Fibroblast of skin of right biceps (primary cell): Measurements from ENCODE around the gene SLC5A11.
"Not testable (repeated sequence)": the region's sequence is repeated elsewhere in the genome, so short reads cannot be mapped to it uniquely, and the experiment has no call there.

Source experiments
- DNase-seq: peaks from one replicate; pipeline ENCODE4 v3.0.0-alpha.2; 2013

The SLC5A11 gene

GRCh38 chr16:24845726-24846547, at the start of gene SLC5A11:
Gene SLC5A11 (plus strand): TSS chr16:24845963. CDS start chr16:24858644, 12,681 bp downstream.
- no peak for DNase-seq

GRCh38 chr16:24800586-24800985, 45.2 kb upstream of the SLC5A11 start:
- peak; percentile 28 for DNase-seq

- DNase-seq = no peak
These were observed 43.9 kb upstream of the SLC5A11 start for GRCh38 chr16:24801761-24802302.

- no peak for DNase-seq
These were observed 40.3 kb upstream of the SLC5A11 start for GRCh38 chr16:24805484-24805883.

GRCh38 chr16:24807301-24807700, 38.5 kb upstream of the SLC5A11 start:
- no peak for DNase-seq

GRCh38 chr16:24810951-24811843, 34.6 kb upstream of the SLC5A11 start:
- no peak for DNase-seq

- not testable (repeated sequence) for DNase-seq
These were observed 33.0 kb upstream of the SLC5A11 start for GRCh38 chr16:24812813-24813212.

- no peak for DNase-seq
These were observed 30.7 kb upstream of the SLC5A11 start for GRCh38 chr16:24815021-24815420.

GRCh38 chr16:24816688-24817087, 29.1 kb upstream of the SLC5A11 start:
- DNase-seq = no peak

- DNase-seq = no peak
These were observed 26.2 kb upstream of the SLC5A11 start for GRCh38 chr16:24819462-24820040.

GRCh38 chr16:24820522-24820921, 25.2 kb upstream of the SLC5A11 start:
- DNase-seq = no peak

GRCh38 chr16:24821129-24821528, 24.6 kb upstream of the SLC5A11 start:
- no peak for DNase-seq

- DNase-seq = no peak
These were observed 23.2 kb upstream of the SLC5A11 start for GRCh38 chr16:24822542-24822941.

GRCh38 chr16:24822974-24823373, 22.8 kb upstream of the SLC5A11 start:
- DNase-seq = no peak

- no peak for DNase-seq
These were observed 20.1 kb upstream of the SLC5A11 start for GRCh38 chr16:24825696-24826095.

GRCh38 chr16:24826096-24826690, 19.6 kb upstream of the SLC5A11 start:
- DNase-seq = no peak

GRCh38 chr16:24826817-24827566, 18.8 kb upstream of the SLC5A11 start:
- DNase-seq = no peak

- DNase-seq = no peak
These were observed 16.6 kb upstream of the SLC5A11 start for GRCh38 chr16:24829153-24829552.

- no peak for DNase-seq
These were observed 12.4 kb upstream of the SLC5A11 start for GRCh38 chr16:24833352-24833751.

GRCh38 chr16:24834459-24835335, 11.1 kb upstream of the SLC5A11 start:
- DNase-seq = peak; percentile 39

- no peak for DNase-seq
These were observed 8.9 kb upstream of the SLC5A11 start for GRCh38 chr16:24836836-24837235.
